Mesodermal cell (in vitro differentiated cells): ENCODE measurements around the gene ANXA2R.
"Not testable (repeated sequence)": the region's sequence is repeated elsewhere in the genome, so short reads cannot be mapped to it uniquely, and the experiment has no call there.

ENCODE experiments used
- H3K27ac ChIP-seq: 2 replicates; pipeline ENCODE4 v1.7.0; 2013; ENCODE audit warnings: mild to moderate bottlenecking, low read depth, low read length, moderate library complexity; ENCODE audit not compliant: severe bottlenecking
- H3K36me3 ChIP-seq: 2 replicates; pipeline ENCODE4 v1.7.1; 2013; ENCODE audit warnings: mild to moderate bottlenecking, low read length, moderate library complexity; ENCODE audit not compliant: control insufficient read depth, insufficient read depth
- H3K4me1 ChIP-seq: one replicate; pipeline ENCODE4 v1.7.1; 2013; ENCODE audit warnings: mild to moderate bottlenecking, low read length; ENCODE audit not compliant: insufficient read depth, control insufficient read depth, poor library complexity, severe bottlenecking
- H3K4me3 ChIP-seq: 2 replicates; pipeline ENCODE4 v1.7.0; 2013; ENCODE audit warnings: low read length, control low read depth, mild to moderate bottlenecking; ENCODE audit not compliant: insufficient read depth, poor library complexity, severe bottlenecking; ENCODE audit errors: extremely low read depth
- H3K9me3 ChIP-seq: 2 replicates; pipeline ENCODE4 v1.7.1; 2013; ENCODE audit warnings: mild to moderate bottlenecking, low read length, moderate library complexity; ENCODE audit not compliant: control insufficient read depth
- WGBS, 2 experiments: methylation state at CpG; one replicate each; pipeline ENCODE4 v1.1.5; 2013; ENCODE audit warnings: missing lambda C conversion rate in 2 of 2; ENCODE audit not compliant: insufficient coverage in 2 of 2; 5-methylcytosine and 5-hydroxymethylcytosine counted together

ANXA2R gene

GRCh38 chr5:43055098-43055497, 15.0 kb upstream of the ANXA2R start:
- WGBS, 2 experiments, result 40 to 67% methylated on average over 1 of the region's 2 CpGs
- H3K36me3 ChIP-seq, result peaks cover 12% of the 10 kb centered on the region
- not testable (repeated sequence) for H3K4me1 ChIP-seq, H3K4me3 ChIP-seq, H3K27ac ChIP-seq, H3K9me3 ChIP-seq

DNA sequence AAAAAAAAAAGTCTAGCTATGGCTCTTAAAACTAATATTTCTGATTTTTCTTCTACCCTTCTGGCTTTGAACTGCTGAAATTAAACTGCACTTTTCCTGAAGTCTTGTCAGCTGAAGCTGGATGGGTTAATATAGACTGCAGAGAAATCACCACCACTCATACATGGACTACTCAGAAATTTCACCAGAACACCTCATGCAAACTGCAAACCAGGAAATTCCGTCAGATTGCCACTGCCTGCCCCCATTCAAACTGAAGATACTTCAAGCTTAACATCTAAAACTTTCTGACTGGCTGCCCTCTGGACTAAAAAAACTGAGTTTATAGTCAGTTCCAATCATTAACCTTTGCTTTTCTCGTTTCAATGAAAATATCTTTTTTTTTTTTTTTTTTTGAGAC, 11.6 kb upstream of the ANXA2R start:
- no peak overlapping the region for H3K4me3 ChIP-seq
- H3K27ac ChIP-seq, result no peak overlapping the region
- peaks cover 20% of the 10 kb centered on the region for H3K4me1 ChIP-seq
- H3K9me3 ChIP-seq, result no peaks in the 10 kb centered on the region
- WGBS, 2 experiments, result 92 to 100% methylated on average over 1 of the region's 2 CpGs
- H3K36me3 ChIP-seq, result peaks cover 12% of the 10 kb centered on the region

DNA sequence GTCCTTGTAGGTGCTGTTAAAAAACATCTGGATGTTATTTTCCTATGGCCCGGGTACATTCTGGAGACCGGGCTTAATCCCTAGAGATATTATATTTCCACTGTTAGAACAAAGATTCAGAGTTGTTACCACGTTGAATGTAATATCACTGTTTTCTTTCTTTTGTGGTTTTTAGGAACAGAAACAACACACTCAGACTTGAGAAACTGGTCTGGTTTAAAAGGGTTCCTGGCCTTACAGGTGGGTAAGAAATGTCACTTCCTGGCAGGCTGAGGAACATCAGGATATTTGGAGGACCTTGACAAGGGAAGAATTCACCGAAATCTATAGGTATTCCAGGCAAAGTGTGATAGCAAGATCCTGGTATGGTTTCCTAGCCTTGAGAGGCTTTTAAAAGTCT, 10.3 kb upstream of the ANXA2R start:
- H3K36me3 ChIP-seq, result peaks cover 12% of the 10 kb centered on the region

DNA sequence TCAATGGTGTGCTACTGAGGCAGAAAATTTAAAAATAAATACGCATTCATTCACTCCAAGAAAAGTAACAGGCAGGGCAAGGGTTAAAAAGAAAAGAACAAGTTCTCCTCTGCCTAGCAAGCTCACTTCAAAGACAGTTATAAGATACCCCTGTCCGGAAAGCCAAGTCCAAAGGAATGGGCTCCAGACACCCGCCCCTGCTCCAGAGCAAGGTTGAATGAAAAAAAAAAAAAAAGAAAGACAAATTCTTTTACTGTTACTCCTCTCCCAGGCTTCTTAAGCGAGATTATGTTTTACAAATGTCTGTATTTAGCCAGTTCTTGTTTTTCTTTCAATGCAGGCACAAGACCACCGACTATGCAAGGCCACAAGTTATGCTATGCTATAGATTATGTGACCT, 9.1 kb upstream of the ANXA2R start:
- Histone ChIP-seq H3K4me1 (peaks cover 20% of the 10 kb centered on the region), H3K27ac (no peak overlapping the region), H3K4me3 (no peak overlapping the region), H3K9me3 (no peaks in the 10 kb centered on the region), H3K36me3 (peaks cover 12% of the 10 kb centered on the region)
- 100% methylated on average over 1 of the region's 5 CpGs; no CpG with 5 or more reads in 1 of the 2 experiments for WGBS, 2 experiments

More for the DNA sequence above, 10.3 kb upstream of the ANXA2R start:
- H3K4me1 ChIP-seq, result peaks cover 20% of the 10 kb centered on the region
- H3K4me3 ChIP-seq, result no peak overlapping the region
- WGBS, 2 experiments, result 92 to 100% methylated on average over 1 to 2 of the region's 4 CpGs
- no peak overlapping the region for H3K27ac ChIP-seq
- H3K9me3 ChIP-seq, result no peaks in the 10 kb centered on the region

GRCh38 chr5:43046474-43046873, 6.4 kb upstream of the ANXA2R start:
- Histone ChIP-seq H3K27ac (no peak overlapping the region), H3K9me3 (no peaks in the 10 kb centered on the region), H3K4me1 (peaks cover 24% of the 10 kb centered on the region), H3K4me3 (no peak overlapping the region), H3K36me3 (no peaks in the 10 kb centered on the region)
- WGBS, 2 experiments, result no CpG with 5 or more reads among the region's 1 CpG

GRCh38 chr5:43045236-43045635, 5.1 kb upstream of the ANXA2R start:
- H3K4me3 ChIP-seq, result no peak overlapping the region
- no peaks in the 10 kb centered on the region for H3K9me3 ChIP-seq
- H3K4me1 ChIP-seq, result peaks cover 28% of the 10 kb centered on the region
- no peak overlapping the region for H3K27ac ChIP-seq
- 21 to 25% methylated on average over 4 of the region's 4 CpGs for WGBS, 2 experiments
- H3K36me3 ChIP-seq, result no peaks in the 10 kb centered on the region

DNA sequence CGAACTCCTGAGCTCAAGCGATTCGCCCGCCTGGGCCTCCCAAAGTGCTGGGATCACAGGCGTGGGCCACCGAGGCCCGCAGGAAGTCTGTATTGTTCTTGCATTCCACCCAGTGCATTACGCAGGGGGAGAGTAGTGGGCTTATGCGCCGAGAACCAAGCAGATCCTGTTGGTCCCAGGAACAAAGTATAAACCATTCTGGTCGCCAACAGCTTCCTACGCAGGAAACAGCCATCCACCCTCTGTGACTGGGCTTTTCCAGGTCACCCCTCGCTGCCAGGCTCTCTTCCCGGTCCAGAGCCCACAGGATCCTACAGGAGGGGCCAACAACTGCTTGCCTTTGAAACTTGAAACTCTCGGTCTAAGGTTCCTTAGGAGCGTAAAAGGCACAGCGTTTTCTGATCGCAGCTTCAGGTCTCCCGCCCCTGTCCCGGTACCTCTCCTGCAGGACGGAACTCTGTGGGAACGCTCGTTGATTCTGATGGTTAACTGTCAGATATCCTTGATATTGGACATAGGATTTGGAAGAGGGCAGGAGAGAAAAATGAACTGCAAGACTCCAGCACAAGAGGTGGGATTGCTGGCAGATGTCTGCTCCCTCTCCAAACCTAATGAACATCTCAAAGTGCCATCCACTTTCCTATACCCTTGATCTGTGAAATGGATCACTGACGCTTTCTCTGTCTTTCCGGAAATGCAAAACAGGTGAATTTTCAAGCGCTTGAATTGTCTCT, 4.2 kb upstream of the ANXA2R start:
- Histone ChIP-seq H3K4me1 (peaks cover 28% of the 10 kb centered on the region), H3K27ac (peak overlapping the region; percentile 66), H3K4me3 (peak overlapping the region; percentile 14), H3K9me3 (no peaks in the 10 kb centered on the region), H3K36me3 (no peaks in the 10 kb centered on the region)
- 11 to 13% methylated on average over 15 to 26 of the region's 26 CpGs for WGBS, 2 experiments

DNA sequence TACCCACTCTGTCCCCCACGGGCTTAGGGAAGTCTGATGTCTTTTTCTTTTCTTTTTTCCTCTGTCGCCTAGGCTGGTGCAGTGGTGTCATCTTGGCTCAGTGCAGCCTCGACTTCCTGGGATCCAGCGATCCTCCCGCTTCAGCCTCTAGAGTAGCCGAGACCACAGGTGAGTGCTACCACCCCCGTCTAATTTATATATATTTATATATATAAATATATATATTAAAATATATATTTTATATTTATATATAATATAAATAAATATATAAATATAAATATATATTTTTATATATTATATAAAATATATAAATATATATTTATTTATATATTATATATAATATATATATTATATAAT, 3.3 kb upstream of the ANXA2R start:
- H3K36me3 ChIP-seq, result no peaks in the 10 kb centered on the region
- H3K4me3 ChIP-seq, result peak overlapping the region; percentile 46
- H3K4me1 ChIP-seq, result peaks cover 20% of the 10 kb centered on the region
- H3K27ac ChIP-seq, result peak overlapping the region; percentile 89
- no peaks in the 10 kb centered on the region for H3K9me3 ChIP-seq
- WGBS, 2 experiments, result 0 to 15% methylated on average over 1 to 2 of the region's 7 CpGs

DNA sequence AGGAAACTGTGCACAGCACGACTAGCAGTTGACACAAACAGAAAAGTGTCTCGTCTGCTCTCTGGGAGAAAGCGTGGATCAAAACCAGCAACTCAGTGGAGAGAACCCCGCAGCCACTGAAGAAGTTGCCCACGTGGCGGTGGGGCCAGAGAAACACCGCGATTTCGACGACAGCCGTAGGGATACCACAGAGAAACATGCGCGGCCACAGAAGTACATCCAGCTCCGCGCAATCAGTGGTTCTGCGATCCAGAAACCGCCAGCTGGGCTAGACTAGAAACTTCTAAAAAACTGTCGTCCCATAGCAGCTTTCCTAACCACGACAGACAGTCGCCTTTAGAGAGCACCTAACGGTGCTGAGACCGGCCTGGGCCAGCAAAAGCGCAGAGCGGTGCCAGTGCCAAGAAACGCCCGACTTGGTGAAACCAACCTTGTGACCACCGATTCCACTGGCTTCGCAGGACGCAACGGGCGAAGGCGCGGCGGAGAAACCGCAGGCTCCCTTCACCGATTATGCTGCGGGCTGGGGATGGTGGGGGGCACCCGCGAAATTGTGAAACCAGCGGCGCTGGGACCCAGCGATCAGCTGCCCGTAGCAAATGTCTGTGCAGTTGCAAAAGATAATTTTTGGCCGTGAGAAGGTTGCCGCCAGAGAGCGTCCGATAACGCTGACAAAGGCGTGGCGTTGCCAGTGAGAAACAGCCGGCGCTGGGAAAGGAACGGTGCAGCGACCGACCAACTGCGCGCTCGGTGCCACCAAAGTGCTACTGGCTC, 2.7 kb upstream of the ANXA2R start:
- 6 to 7% methylated on average over 49 to 54 of the region's 58 CpGs for WGBS, 2 experiments
- no peaks in the 10 kb centered on the region for H3K9me3 ChIP-seq
- H3K4me3 ChIP-seq, result peak overlapping the region; percentile 46
- peaks cover 21% of the 10 kb centered on the region for H3K4me1 ChIP-seq
- peak overlapping the region; percentile 89 for H3K27ac ChIP-seq
- no peaks in the 10 kb centered on the region for H3K36me3 ChIP-seq

- peak overlapping the region; percentile 89 for H3K27ac ChIP-seq
- no peaks in the 10 kb centered on the region for H3K36me3 ChIP-seq
- H3K4me3 ChIP-seq, result peak overlapping the region; percentile 46
- WGBS, 2 experiments, result 1% methylated on average over 36 to 39 of the region's 44 CpGs
- H3K4me1 ChIP-seq, result peaks cover 17% of the 10 kb centered on the region
- H3K9me3 ChIP-seq, result no peaks in the 10 kb centered on the region
Observed at GRCh38 chr5:43042176-43042625, 2.1 kb upstream of the ANXA2R start.
